ENCODE results near the gene KCNK2.

KCNK2 gene

DNA sequence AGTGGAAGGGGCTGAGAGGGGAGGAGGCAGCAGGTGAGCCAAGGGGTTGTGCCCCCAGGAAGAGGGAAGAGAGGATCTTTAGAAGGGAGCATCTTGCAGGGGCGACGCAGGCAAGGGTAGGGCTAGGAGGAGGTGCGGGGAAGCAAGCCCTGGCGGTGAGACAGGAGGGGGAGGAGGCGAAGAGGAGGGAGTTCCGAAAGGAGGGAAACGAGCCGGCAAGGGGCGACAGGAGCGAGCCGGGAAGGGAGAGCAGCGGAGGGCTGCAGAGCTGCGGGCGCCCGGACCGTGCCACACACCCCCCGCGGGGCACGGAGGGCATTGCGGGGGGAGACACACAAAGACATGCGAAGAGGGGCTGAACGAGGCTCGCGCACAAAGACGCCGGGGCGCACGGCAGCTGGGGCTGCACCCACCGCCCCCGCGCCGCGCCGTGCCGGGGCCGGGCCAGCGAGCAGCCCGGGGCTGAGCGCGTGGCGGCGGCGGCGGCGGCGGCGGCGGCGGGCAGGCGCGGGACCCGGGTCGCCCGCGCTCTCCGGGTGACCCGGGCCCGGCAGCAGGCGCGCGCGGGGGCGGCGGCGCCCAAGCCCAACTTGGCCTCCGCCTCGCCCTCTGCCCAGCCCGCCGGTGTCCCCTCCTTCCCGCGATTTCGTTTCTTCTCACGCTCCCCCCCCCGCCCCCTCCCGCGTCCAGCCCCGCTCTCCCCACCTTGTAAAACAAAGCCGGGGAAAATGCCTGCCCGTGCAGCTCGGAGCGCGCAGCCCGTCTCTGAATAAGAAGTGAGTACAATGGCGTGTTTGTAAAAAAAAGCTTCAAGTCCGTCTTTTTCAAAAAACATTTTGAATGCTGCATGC, at the start of gene KCNK2:
KCNK2 (plus strand) TSS at position 206 of the 851 bp plus-strand sequence. CDS start 649 bp downstream, outside the sequence.
- no peak for DNase-seq

- DNase-seq, result no peak
Measured at GRCh38 chr1:215032911-215033526, 49.5 kb upstream of the KCNK2 start.

GRCh38 chr1:215040190-215040589, 42.3 kb upstream of the KCNK2 start:
- no peak for DNase-seq

- no peak for DNase-seq
Measured at GRCh38 chr1:215043401-215043800, 39.1 kb upstream of the KCNK2 start.

- no peak for DNase-seq
Measured at GRCh38 chr1:215044151-215044550, 38.4 kb upstream of the KCNK2 start.

- DNase-seq, result no peak
Measured at GRCh38 chr1:215045698-215046308, 36.7 kb upstream of the KCNK2 start.

DNA sequence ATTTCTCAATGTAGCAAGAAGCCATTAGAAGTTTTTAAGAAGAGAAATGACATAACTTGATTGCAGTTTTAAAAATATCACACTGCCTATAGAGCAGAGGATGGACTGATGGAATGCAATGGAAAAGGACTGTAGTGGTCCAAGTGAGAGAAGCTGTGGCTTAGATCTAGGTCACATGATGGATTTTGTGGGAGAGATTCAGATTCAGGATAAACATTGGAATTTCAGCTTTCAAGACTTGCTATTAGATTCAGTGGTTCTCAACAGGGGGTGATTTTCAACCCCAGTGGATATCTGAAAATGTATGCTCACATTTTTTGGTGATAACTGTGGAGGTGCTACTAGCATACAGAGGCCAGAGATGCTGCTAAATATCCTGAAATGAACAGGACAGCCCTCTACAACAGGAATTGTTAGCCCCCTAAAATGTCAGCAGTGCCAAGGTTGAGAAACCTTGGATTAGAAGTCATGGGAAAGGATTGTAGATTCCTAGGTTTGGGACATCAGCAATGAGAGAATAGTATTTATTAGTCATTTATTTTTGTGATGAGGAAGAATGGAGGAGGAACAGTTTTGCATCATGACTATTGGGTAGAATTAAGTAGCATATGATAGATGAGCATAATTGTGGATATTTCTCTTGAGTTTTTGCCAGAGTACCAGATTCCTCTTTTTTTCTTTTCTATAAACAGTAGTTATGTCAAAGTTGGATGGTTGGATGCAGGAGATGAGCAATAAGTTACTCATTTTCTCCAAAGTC, 30.1 kb upstream of the KCNK2 start:
- DNase-seq, result no peak

GRCh38 chr1:215054266-215054665, 28.3 kb upstream of the KCNK2 start:
- DNase-seq, result no peak

GRCh38 chr1:215055281-215055935, 27.1 kb upstream of the KCNK2 start:
- no peak for DNase-seq

DNA sequence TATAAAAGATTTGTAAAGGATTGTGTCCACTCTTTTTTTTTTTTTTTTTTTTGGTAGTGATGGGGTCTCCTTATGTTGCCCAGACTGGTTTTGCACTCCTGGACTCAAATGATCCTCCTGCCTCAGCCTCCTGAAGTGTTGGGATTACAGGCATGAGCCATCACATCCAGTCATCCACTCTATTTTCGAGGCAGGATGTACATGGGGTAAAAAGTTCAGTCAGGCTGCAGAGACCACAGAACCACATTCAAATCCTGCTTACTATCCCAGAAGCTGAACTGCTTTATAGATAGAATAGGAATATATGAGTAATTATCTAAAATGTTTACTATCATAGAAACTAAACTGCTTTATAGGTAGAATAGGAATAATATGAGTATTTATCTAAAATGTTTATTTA, 26.0 kb upstream of the KCNK2 start:
- DNase-seq, result no peak

DNA sequence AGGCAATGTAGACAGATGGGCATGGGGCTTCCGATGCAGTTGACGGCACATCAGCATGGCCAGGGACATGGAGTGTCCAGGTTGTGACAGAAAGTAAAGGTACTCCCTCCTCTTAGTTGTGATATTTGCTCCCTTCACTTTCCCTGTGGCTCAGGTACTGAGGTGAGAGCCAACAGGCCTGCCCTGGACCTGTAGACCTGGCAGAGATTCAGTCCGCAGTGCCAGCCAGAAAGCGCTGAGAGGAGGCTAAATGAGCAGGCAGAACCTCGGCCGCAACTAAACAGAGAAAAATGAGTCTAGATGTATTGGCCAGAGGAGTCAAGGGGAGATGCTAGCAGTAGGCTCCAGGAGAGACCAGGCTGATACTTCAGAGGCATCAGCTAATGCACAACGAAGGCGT, 22.6 kb upstream of the KCNK2 start:
- no peak for DNase-seq

DNA sequence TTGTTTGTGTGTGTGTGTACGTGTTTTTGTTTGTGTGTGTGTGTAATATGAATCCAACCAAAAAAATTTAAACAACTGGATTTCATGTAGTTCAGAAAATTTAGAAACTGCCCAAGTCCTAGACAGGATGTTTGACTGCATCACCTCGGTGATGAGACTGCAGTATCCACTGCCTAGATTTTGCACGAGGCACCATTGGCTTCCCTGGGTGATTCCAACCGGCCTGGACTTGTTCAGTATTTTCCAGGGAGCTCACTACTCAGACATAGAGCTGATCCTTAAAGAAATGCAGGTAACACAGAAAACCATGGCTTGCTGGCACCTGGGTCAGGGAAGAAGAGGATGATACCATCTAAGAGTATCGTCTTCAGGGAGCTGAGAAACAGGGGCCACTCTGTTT, 18.2 kb upstream of the KCNK2 start:
- no peak for DNase-seq

DNA sequence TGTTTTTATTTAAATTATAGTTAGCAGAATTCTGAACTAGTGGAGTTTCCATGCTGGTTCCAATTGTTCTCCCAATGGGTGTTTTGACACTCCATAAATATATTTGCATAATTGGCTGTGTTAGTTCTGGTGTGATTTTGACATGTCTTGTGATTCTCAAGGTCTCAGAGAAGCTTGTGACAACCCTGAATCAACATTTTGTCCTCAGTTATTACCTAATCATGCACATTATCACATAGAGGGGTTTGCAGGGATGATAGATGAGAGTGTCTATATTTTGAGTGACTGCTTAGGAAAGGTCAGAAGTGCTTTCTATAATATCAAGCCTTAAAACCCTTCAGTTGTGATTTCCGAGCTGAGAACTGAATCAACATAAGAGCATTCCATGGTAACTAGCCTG, 11.5 kb upstream of the KCNK2 start:
- DNase-seq, result no peak

- no peak for DNase-seq
Measured at GRCh38 chr1:215076322-215076721, 6.2 kb upstream of the KCNK2 start.

- no peak for DNase-seq
Measured at GRCh38 chr1:215079456-215079855, 3.1 kb upstream of the KCNK2 start.

- DNase-seq, result no peak
Measured at GRCh38 chr1:215081661-215082531, 641 bp upstream of the KCNK2 start.

GRCh38 chr1:215083383-215083961, 935 bp downstream of the KCNK2 start:
- no peak for DNase-seq

GRCh38 chr1:215084621-215085020, 2.1 kb downstream of the KCNK2 start:
- DNase-seq, result no peak

GRCh38 chr1:215087603-215088002, 5.1 kb downstream of the KCNK2 start:
- no peak for DNase-seq

- DNase-seq, result no peak
Measured at GRCh38 chr1:215094381-215094780, 11.8 kb downstream of the KCNK2 start.

DNA sequence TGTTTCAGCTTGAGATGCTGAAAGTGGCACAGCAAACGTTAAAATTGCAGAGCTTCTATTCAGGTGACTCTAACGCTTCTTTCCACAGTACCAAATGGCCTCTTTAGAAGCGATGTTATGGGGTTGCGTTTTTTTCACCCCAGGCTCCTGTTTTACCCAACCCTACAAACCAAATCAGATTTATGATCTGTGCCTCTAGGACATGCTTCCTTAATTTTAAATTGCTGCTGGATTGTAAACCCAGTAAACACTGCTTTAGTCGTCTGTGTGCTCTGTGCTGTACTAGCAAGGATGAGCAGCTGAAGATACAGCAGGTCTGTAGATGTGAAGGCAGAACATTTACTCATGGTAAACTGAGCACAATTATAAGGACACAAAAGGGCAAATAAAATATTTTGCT, 13.0 kb downstream of the KCNK2 start:
- DNase-seq, result no peak

All from GF-D8 (cell line).